ENCODE measurements around the gene KCNS1.

KCNS1 gene

DNA sequence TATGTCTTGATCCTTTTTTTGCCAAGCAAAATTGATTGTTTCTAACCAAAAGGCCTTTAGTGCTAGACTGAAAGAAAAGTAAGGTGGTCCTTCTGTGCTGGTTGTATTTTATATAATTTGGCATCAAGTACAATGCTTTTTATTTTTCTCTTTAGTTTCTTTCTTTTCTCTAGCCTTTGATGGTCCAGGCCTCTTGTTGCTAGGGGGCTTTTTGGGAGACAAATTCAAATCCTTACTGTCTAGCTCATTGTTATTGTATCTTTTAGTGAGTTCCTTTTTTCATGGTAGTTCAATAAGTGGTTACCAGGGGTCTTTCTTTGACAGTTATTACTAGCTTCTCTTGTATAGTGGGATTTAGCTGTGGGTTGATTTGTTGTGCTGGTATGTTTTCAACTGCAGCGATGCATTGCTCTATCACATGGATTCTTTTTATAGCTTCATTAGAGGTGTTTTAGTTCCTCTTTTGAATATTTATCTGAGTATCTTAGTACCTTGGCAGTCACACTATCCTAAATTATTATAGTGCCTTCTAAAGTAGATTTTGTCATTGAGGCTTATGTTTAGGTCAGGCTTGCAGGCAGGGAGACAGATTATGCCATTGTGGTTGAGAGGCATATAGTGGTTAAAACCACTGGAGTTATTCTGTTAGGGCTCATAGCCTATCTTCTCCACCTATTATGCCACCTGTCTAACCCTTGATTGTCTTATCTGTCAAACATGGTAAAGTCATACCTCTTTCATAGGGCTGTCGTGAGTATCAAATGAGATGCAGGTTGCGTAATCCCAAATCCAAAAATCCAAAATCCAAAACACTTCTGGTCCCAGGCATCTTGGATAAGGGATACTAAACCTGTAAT lies 49.5 kb downstream of the KCNS1 start:
- H3K4me3 ChIP-seq (ENCODE audit: low read depth, low read length, poor library complexity, severe bottlenecking), result peak overlapping the region; percentile 9
- H3K4me2 ChIP-seq (ENCODE audit: low read length), result peak overlapping the region; percentile 42
- no peaks in the 10 kb centered on the region for H4K20me1 ChIP-seq (ENCODE audit: insufficient read depth, low read length)
- no peak overlapping the region for H2AFZ ChIP-seq (ENCODE audit: low read length)
- H3K79me2 ChIP-seq (ENCODE audit: insufficient read depth, low read length), result peaks cover 11% of the 10 kb centered on the region; the same call in 1 of the 2 replicates
- no peaks in the 10 kb centered on the region for H3K9me2 ChIP-seq (ENCODE audit: low read depth, low read length)
- peaks cover 28% of the 10 kb centered on the region for H3K36me3 ChIP-seq (ENCODE audit: insufficient read depth, low read length)
- H3F3A ChIP-seq (ENCODE audit: insufficient read depth, low read length), result no peaks in the 10 kb centered on the region
- no peaks in the 10 kb centered on the region for H3K27me3 ChIP-seq (ENCODE audit: insufficient read depth, low read length)
- H3K27ac ChIP-seq (ENCODE audit: low read depth, low read length, poor library complexity, severe bottlenecking), result peak overlapping the region; percentile 84
- H3K4me1 ChIP-seq (ENCODE audit: insufficient read depth, low read length, severe bottlenecking), result peaks cover 62% of the 10 kb centered on the region
- H3K9me3 ChIP-seq (ENCODE audit: low read length), result no peaks in the 10 kb centered on the region
- H3K9ac ChIP-seq (ENCODE audit: low read length), result peak overlapping the region; percentile 7; the same call in 1 of the 2 replicates
- no peak for TF ChIP-seq EZH2 (IDR thresholded peaks at IDR 0.05; ENCODE audit: borderline replicate concordance, low read length)
- TF ChIP-seq, protein P1, sequence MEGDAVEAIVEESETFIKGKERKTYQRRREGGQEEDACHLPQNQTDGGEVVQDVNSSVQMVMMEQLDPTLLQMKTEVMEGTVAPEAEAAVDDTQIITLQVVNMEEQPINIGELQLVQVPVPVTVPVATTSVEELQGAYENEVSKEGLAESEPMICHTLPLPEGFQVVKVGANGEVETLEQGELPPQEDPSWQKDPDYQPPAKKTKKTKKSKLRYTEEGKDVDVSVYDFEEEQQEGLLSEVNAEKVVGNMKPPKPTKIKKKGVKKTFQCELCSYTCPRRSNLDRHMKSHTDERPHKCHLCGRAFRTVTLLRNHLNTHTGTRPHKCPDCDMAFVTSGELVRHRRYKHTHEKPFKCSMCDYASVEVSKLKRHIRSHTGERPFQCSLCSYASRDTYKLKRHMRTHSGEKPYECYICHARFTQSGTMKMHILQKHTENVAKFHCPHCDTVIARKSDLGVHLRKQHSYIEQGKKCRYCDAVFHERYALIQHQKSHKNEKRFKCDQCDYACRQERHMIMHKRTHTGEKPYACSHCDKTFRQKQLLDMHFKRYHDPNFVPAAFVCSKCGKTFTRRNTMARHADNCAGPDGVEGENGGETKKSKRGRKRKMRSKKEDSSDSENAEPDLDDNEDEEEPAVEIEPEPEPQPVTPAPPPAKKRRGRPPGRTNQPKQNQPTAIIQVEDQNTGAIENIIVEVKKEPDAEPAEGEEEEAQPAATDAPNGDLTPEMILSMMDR (IDR thresholded peaks at IDR 0.05; ENCODE audit: low read length), result no peak

DNA sequence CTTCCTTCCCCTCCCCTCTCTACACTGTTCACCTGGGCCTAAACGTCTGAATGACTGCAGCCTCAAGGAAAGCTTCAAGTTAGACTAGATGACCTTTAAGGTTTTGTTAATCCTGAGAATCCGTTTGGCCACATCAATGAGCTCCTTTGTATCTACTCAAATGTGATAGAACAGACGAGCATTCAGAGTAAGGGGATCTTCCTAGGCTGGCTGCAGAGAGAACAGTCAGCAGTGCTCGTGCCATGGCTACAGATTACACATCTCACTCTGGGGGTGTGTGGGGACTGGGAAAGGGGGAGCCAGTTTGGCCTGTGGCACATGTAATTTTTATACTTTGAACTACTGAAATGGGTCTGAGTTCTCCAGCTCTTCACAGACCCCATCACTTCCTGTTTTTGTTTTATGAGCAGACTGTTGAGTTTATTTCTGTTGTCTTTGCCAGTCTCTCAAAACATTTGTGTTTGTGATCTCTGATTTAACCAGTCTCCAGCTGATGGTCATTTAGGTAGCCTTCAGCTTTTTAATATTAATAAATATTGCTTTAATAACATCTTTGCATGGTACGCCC lies 50.9 kb downstream of the KCNS1 start:
- no peak overlapping the region for H2AFZ ChIP-seq (ENCODE audit: low read length)
- peaks cover 24% of the 10 kb centered on the region for H3K36me3 ChIP-seq (ENCODE audit: insufficient read depth, low read length)
- no peaks in the 10 kb centered on the region for H3K27me3 ChIP-seq (ENCODE audit: insufficient read depth, low read length)
- H3K9ac ChIP-seq (ENCODE audit: low read length), result peak overlapping the region; percentile 36; the same call in 1 of the 2 replicates
- H3K4me1 ChIP-seq (ENCODE audit: insufficient read depth, low read length, severe bottlenecking), result peaks cover 69% of the 10 kb centered on the region
- no peaks in the 10 kb centered on the region for H3K9me3 ChIP-seq (ENCODE audit: low read length)
- peak overlapping the region; percentile 49 for H3K4me2 ChIP-seq (ENCODE audit: low read length)
- TF ChIP-seq EZH2 (IDR thresholded peaks at IDR 0.05; ENCODE audit: borderline replicate concordance, low read length), result no peak
- TF ChIP-seq, protein P1 (IDR thresholded peaks at IDR 0.05; ENCODE audit: low read length), result no peak
- peak overlapping the region; percentile 26 for H3K4me3 ChIP-seq (ENCODE audit: low read depth, low read length, poor library complexity, severe bottlenecking)
- H3K79me2 ChIP-seq (ENCODE audit: insufficient read depth, low read length), result peaks cover 14% of the 10 kb centered on the region; the same call in 1 of the 2 replicates
- H3F3A ChIP-seq (ENCODE audit: insufficient read depth, low read length), result no peaks in the 10 kb centered on the region
- no peaks in the 10 kb centered on the region for H3K9me2 ChIP-seq (ENCODE audit: low read depth, low read length)
- H3K27ac ChIP-seq (ENCODE audit: low read depth, low read length, poor library complexity, severe bottlenecking), result peak overlapping the region; percentile 84
- no peaks in the 10 kb centered on the region for H4K20me1 ChIP-seq (ENCODE audit: insufficient read depth, low read length)

DNA sequence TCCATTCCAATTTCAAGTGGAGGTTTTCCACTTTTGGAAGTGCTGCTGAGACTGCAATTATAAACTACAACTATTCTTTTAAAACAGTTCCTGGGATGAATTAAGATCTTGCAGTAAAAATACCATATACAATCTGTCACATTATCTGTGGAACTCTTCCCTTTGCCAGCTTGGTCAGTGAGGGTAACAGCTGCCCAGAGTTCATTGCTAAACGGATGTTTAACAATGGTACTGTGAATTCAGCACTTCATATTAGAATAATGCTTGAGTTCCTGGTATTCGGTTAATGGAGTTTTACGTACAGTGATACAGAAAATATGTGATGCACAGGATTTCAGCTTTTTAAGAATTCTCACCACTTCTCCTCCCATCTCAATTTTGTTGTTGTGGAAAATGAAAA lies 51.5 kb downstream of the KCNS1 start:
- H3K27me3 ChIP-seq (ENCODE audit: insufficient read depth, low read length), result no peaks in the 10 kb centered on the region
- no peaks in the 10 kb centered on the region for H3F3A ChIP-seq (ENCODE audit: insufficient read depth, low read length)
- peaks cover 72% of the 10 kb centered on the region for H3K4me1 ChIP-seq (ENCODE audit: insufficient read depth, low read length, severe bottlenecking)
- H3K4me2 ChIP-seq (ENCODE audit: low read length), result peak overlapping the region; percentile 49
- peaks cover 17% of the 10 kb centered on the region; the same call in 1 of the 2 replicates for H3K79me2 ChIP-seq (ENCODE audit: insufficient read depth, low read length)
- H3K9me2 ChIP-seq (ENCODE audit: low read depth, low read length), result no peaks in the 10 kb centered on the region
- H2AFZ ChIP-seq (ENCODE audit: low read length), result no peak overlapping the region
- H4K20me1 ChIP-seq (ENCODE audit: insufficient read depth, low read length), result no peaks in the 10 kb centered on the region
- H3K4me3 ChIP-seq (ENCODE audit: low read depth, low read length, poor library complexity, severe bottlenecking), result peak overlapping the region; percentile 26
- H3K27ac ChIP-seq (ENCODE audit: low read depth, low read length, poor library complexity, severe bottlenecking), result peak overlapping the region; percentile 84
- TF ChIP-seq, protein P1 (IDR thresholded peaks at IDR 0.05; ENCODE audit: low read length), result no peak
- no peak for TF ChIP-seq EZH2 (IDR thresholded peaks at IDR 0.05; ENCODE audit: borderline replicate concordance, low read length)
- peak overlapping the region; percentile 36; the same call in 1 of the 2 replicates for H3K9ac ChIP-seq (ENCODE audit: low read length)
- peaks cover 20% of the 10 kb centered on the region for H3K36me3 ChIP-seq (ENCODE audit: insufficient read depth, low read length)
- no peaks in the 10 kb centered on the region for H3K9me3 ChIP-seq (ENCODE audit: low read length)

All from OCI-LY1 (cell line).